ENCODE data around the gene SERAC1. TPM values are rescaled to one million over a fixed set of nuclear protein-coding genes. Genes with fewer than 3 reads are reported as not detected.

Gene SERAC1
- total RNA-seq, 1 donor from 2014 or later, result 9.5 TPM

GRCh38 chr6:158124288-158124687 is 43.8 kb downstream of the SERAC1 start:
- no peak for DNase-seq (ENCODE audit: low read depth)
- H3K36me3 ChIP-seq (ENCODE audit: control insufficient read depth, insufficient read depth, low read length), result no peaks in the 10 kb centered on the region
- no peaks in the 10 kb centered on the region for H3K27me3 ChIP-seq (ENCODE audit: control insufficient read depth, insufficient read depth, low read length)
- no peak for TF ChIP-seq CTCF (IDR thresholded peaks at IDR 0.05; ENCODE audit: insufficient read depth, low read length, poor library complexity, severe bottlenecking)
- H3K4me3 ChIP-seq (ENCODE audit: low read depth, low read length), result no peak overlapping the region

GRCh38 chr6:158122048-158122447 is 46.0 kb downstream of the SERAC1 start:
- no peak for DNase-seq (ENCODE audit: low read depth)
- Histone ChIP-seq H3K36me3 (ENCODE audit: control insufficient read depth, insufficient read depth, low read length) (no peaks in the 10 kb centered on the region), H3K4me3 (ENCODE audit: low read depth, low read length) (no peak overlapping the region), H3K27me3 (ENCODE audit: control insufficient read depth, insufficient read depth, low read length) (no peaks in the 10 kb centered on the region)
- TF ChIP-seq CTCF (IDR thresholded peaks at IDR 0.05; ENCODE audit: insufficient read depth, low read length, poor library complexity, severe bottlenecking), result no peak

- no peaks in the 10 kb centered on the region for H3K36me3 ChIP-seq (ENCODE audit: control insufficient read depth, insufficient read depth, low read length)
Observed at GRCh38 chr6:158121335-158121734, 46.7 kb downstream of the SERAC1 start.

GRCh38 chr6:158118886-158119285 is 49.2 kb downstream of the SERAC1 start:
- Histone ChIP-seq H3K27me3 (ENCODE audit: control insufficient read depth, insufficient read depth, low read length) (no peaks in the 10 kb centered on the region), H3K36me3 (ENCODE audit: control insufficient read depth, insufficient read depth, low read length) (no peaks in the 10 kb centered on the region), H3K4me3 (ENCODE audit: low read depth, low read length) (no peak overlapping the region)
- no peak for TF ChIP-seq CTCF (IDR thresholded peaks at IDR 0.05; ENCODE audit: insufficient read depth, low read length, poor library complexity, severe bottlenecking)
- no peak for DNase-seq (ENCODE audit: low read depth)

More at GRCh38 chr6:158121335-158121734, 46.7 kb downstream of the SERAC1 start:
- no peaks in the 10 kb centered on the region for H3K27me3 ChIP-seq (ENCODE audit: control insufficient read depth, insufficient read depth, low read length)
- no peak overlapping the region for H3K4me3 ChIP-seq (ENCODE audit: low read depth, low read length)
- no peak for TF ChIP-seq CTCF (IDR thresholded peaks at IDR 0.05; ENCODE audit: insufficient read depth, low read length, poor library complexity, severe bottlenecking)
- no peak for DNase-seq (ENCODE audit: low read depth)

- Histone ChIP-seq H3K27me3 (ENCODE audit: control insufficient read depth, insufficient read depth, low read length) (no peaks in the 10 kb centered on the region), H3K4me3 (ENCODE audit: low read depth, low read length) (no peak overlapping the region), H3K36me3 (ENCODE audit: control insufficient read depth, insufficient read depth, low read length) (no peaks in the 10 kb centered on the region)
- TF ChIP-seq CTCF (IDR thresholded peaks at IDR 0.05; ENCODE audit: insufficient read depth, low read length, poor library complexity, severe bottlenecking), result no peak
- no peak for DNase-seq (ENCODE audit: low read depth)
Observed at GRCh38 chr6:158115508-158115907, 52.6 kb downstream of the SERAC1 start.

- no peak for DNase-seq (ENCODE audit: low read depth)
- Histone ChIP-seq H3K27me3 (ENCODE audit: control insufficient read depth, insufficient read depth, low read length) (no peaks in the 10 kb centered on the region), H3K36me3 (ENCODE audit: control insufficient read depth, insufficient read depth, low read length) (no peaks in the 10 kb centered on the region), H3K4me3 (ENCODE audit: low read depth, low read length) (no peak overlapping the region)
- TF ChIP-seq CTCF (IDR thresholded peaks at IDR 0.05; ENCODE audit: insufficient read depth, low read length, poor library complexity, severe bottlenecking), result no peak
Observed at GRCh38 chr6:158115102-158115501, 53.0 kb downstream of the SERAC1 start.
